OCI-LY1 (cell line): ENCODE measurements around the gene MUC12.

Source experiments
- H2AFZ ChIP-seq: fragments of 200-600 bp; sonication (generic), shearing (Covaris generic); 2 replicates; pipeline ENCODE4 v1.6.0; 2014; ENCODE audit warnings: antibody characterized with exemption, mild to moderate bottlenecking, low read length
- H3F3A ChIP-seq: fragments of 200-600 bp; sonication (generic), shearing (Covaris generic); 2 replicates; pipeline ENCODE4 v1.6.0; 2014; ENCODE audit warnings: mild to moderate bottlenecking, antibody characterized with exemption, low read length, moderate library complexity; ENCODE audit not compliant: insufficient read depth
- H3K27ac ChIP-seq: fragments of 200-600 bp; sonication (generic); 2 replicates; pipeline ENCODE4 v1.5.1; 2014; ENCODE audit warnings: low read length, mixed run types, mild to moderate bottlenecking, low read depth; ENCODE audit not compliant: poor library complexity, severe bottlenecking
- H3K27me3 ChIP-seq: fragments of 200-600 bp; sonication (generic); 2 replicates; pipeline ENCODE4 v1.6.0; 2014; ENCODE audit warnings: antibody characterized with exemption, mild to moderate bottlenecking, low read length, moderate library complexity; ENCODE audit not compliant: insufficient read depth
- H3K36me3 ChIP-seq: fragments of 200-600 bp; sonication (generic); 2 replicates; pipeline ENCODE4 v1.6.1; 2014; ENCODE audit warnings: mild to moderate bottlenecking, antibody characterized with exemption, low read length, moderate library complexity, mixed read lengths; ENCODE audit not compliant: insufficient read depth
- H3K4me1 ChIP-seq: fragments of 200-600 bp; sonication (generic); 2 replicates; pipeline ENCODE4 v1.5.1; 2014; ENCODE audit warnings: mild to moderate bottlenecking, low read length, moderate library complexity; ENCODE audit not compliant: insufficient read depth, severe bottlenecking
- H3K4me2 ChIP-seq: fragments of 200-600 bp; sonication (generic), shearing (Covaris generic); 2 replicates; pipeline ENCODE4 v1.6.1; 2014; ENCODE audit warnings: low read length
- H3K4me3 ChIP-seq: fragments of 200-600 bp; sonication (generic); 2 replicates; pipeline ENCODE4 v1.5.1; 2014; ENCODE audit warnings: low read length, low read depth, mild to moderate bottlenecking, mixed read lengths; ENCODE audit not compliant: poor library complexity, severe bottlenecking
- H3K79me2 ChIP-seq: fragments of 200-600 bp; shearing (Covaris generic); 2 replicates; pipeline ENCODE4 v1.6.1; 2016; ENCODE audit warnings: mixed run types, low read length, mixed read lengths; ENCODE audit not compliant: insufficient read depth
- H3K9ac ChIP-seq: fragments of 200-600 bp; sonication (generic), shearing (Covaris generic); 2 replicates; pipeline ENCODE4 v1.6.1; 2014; ENCODE audit warnings: mild to moderate bottlenecking, low read length, mixed read lengths
- H3K9me2 ChIP-seq: fragments of 200-600 bp; sonication (generic), shearing (Covaris generic); 2 replicates; pipeline ENCODE4 v1.6.1; 2014; ENCODE audit warnings: low read depth, mild to moderate bottlenecking, low read length, mixed read lengths
- H3K9me3 ChIP-seq: fragments of 200-600 bp; shearing (Covaris generic); 2 replicates; pipeline ENCODE4 v1.6.1; 2014; ENCODE audit warnings: low read length, mixed read lengths
- H4K20me1 ChIP-seq: fragments of 200-600 bp; sonication (generic), shearing (Covaris generic); 2 replicates; pipeline ENCODE4 v1.6.0; 2016; ENCODE audit warnings: mild to moderate bottlenecking, low read length; ENCODE audit not compliant: insufficient read depth
- CTCF ChIP-seq: fragments of 200-600 bp; sonication (generic), shearing (Covaris generic); IDR thresholded peaks from 2 replicates; pipeline ENCODE4 v1.5.1; 2017; ENCODE audit warnings: mild to moderate bottlenecking, antibody characterized with exemption, low read length, moderate library complexity, mixed read lengths
- EZH2 ChIP-seq: fragments of 200-600 bp; sonication (generic), shearing (Covaris generic); IDR thresholded peaks from 2 replicates; pipeline ENCODE4 v1.8.0; 2017; ENCODE audit warnings: borderline replicate concordance, mixed run types, mild to moderate bottlenecking, antibody characterized with exemption, low read length, moderate library complexity, mixed read lengths

MUC12 gene

DNA sequence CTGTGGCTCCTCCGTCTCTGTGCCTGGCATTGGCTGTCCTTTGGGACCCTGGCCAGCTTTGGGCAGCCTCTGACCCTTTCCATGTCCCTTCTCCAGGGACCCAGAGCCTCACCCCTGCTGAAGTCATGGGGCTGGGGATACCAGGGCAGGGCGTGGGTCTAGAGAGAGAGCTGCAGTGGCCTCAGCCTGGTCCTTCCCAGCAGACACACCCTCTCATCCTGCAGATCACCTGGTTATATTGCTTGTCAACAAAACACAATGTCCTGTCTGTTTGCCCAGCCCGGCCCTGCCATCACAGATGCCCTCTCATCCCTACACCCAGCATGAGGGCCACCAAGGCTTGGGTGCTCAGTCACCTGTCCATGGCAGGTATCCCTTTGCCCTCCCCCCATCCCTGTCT, 52.3 kb downstream of the MUC12 start:
- TF ChIP-seq CTCF = no peak
- no peak for TF ChIP-seq EZH2
- no peak overlapping the region for H3K27ac ChIP-seq
- peaks cover 8% of the 10 kb centered on the region; the same call in 1 of the 2 replicates for H3K27me3 ChIP-seq
- no peaks in the 10 kb centered on the region for H3K36me3 ChIP-seq
- no peaks in the 10 kb centered on the region for H3K9me3 ChIP-seq
- H3F3A ChIP-seq = no peaks in the 10 kb centered on the region
- no peaks in the 10 kb centered on the region for H4K20me1 ChIP-seq
- peaks cover 3% of the 10 kb centered on the region for H3K4me1 ChIP-seq
- no peak overlapping the region for H3K4me3 ChIP-seq
- no peaks in the 10 kb centered on the region for H3K9me2 ChIP-seq
- no peak overlapping the region for H3K9ac ChIP-seq
- no peaks in the 10 kb centered on the region for H3K79me2 ChIP-seq
- H2AFZ ChIP-seq = no peak overlapping the region
- H3K4me2 ChIP-seq = no peak overlapping the region

- no peaks in the 10 kb centered on the region for H3K9me3 ChIP-seq
- H2AFZ ChIP-seq = no peak overlapping the region
- no peaks in the 10 kb centered on the region for H3K4me1 ChIP-seq
- H3K9me2 ChIP-seq = no peaks in the 10 kb centered on the region
- TF ChIP-seq EZH2 = no peak
- TF ChIP-seq CTCF = no peak
- H3K9ac ChIP-seq = no peak overlapping the region
- no peaks in the 10 kb centered on the region for H3F3A ChIP-seq
- H3K27me3 ChIP-seq = no peaks in the 10 kb centered on the region; the same call in 1 of the 2 replicates
- H4K20me1 ChIP-seq = no peaks in the 10 kb centered on the region
- no peaks in the 10 kb centered on the region for H3K36me3 ChIP-seq
- no peak overlapping the region for H3K4me3 ChIP-seq
- no peak overlapping the region for H3K4me2 ChIP-seq
- no peak overlapping the region for H3K27ac ChIP-seq
- H3K79me2 ChIP-seq = no peaks in the 10 kb centered on the region
Measured at GRCh38 chr7:101023839-101024238, 54.5 kb downstream of the MUC12 start.

GRCh38 chr7:101031082-101031481, 61.7 kb downstream of the MUC12 start:
- Histone ChIP-seq H3K36me3 (no peaks in the 10 kb centered on the region), H3K9ac (no peak overlapping the region), H3K27me3 (no peaks in the 10 kb centered on the region; the same call in 1 of the 2 replicates), H3K9me2 (no peaks in the 10 kb centered on the region), H3K4me1 (no peaks in the 10 kb centered on the region), H3K9me3 (no peaks in the 10 kb centered on the region), H3K4me2 (no peak overlapping the region), H4K20me1 (no peaks in the 10 kb centered on the region), H2AFZ (no peak overlapping the region), H3K79me2 (no peaks in the 10 kb centered on the region), H3K4me3 (no peak overlapping the region), H3F3A (no peaks in the 10 kb centered on the region), H3K27ac (no peak overlapping the region)
- no peak for TF ChIP-seq EZH2
- peak; percentile 26; the same call in 1 of the 2 replicates for TF ChIP-seq CTCF
